ENCODE measurements around the gene HMG20B.

DNA sequence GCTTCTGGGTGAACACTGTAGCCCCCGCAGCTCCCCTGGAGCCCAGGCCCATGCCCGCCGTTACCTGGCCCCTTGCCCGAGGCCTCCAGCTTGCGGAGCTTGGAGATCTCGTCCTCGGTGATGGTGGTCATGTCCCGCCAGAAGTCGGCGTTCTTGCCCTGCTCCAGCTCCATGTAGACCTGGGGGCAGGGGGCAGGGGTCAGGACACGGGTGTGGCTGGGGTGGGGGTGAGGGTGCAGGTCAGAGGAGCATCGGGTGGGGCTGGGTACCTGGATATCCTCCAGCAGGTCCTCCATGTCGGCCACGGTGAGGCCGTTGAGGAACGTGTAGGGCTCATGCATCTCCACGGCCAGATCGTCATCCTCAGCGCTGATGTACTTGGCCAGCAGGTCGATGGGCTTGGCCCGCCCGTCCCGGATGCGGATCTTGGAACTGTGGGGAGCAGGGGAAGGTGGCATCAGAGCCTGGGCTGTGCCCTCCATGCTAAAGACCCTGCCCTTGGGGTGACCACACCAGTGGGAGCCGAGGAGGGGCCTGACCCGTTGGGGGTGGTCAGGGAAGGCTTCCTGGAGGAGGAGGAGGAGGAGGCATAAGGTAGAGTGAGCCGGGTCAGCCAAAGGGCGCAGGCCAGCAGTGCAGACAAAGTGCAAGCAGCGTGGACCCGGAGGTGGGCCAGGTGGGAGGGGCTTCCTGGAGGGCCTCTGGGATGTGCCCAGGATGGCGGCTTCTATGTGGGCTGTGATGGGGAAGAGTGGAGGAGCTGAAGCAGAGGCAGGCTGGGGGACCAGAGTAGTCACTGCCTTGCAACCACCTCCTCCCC, 46.3 kb downstream of the HMG20B start:
- no peak for TF ChIP-seq CTCF (IDR thresholded peaks at IDR 0.05)
- no peak for TF ChIP-seq POLR2A (IDR thresholded peaks at IDR 0.05)

Measured in esophagus squamous epithelium (tissue), 4 donors.